ENCODE measurements around the gene LSAMP.

LSAMP gene

DNA sequence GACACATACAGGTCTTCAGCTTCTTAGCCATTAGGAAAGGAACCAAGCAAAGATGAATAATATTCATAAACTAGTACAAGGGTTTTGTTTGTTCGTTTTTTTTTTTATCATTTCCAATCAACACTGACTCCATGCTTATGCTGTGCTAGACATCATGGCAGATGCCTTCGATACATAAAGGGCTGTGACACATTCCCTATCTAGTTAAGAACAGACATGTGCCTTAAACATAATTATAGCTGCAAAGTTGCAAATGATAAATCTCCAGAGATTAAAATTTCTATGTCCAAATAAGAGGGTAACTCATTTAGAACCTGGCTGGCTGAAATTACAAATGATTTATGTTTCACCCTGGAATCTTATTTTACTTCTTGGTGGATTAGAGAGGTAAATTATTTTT is 386.4 kb downstream of the LSAMP start:
- no peak for DNase-seq (ENCODE audit: low read depth in 1 of 2, low spot score in 1 of 2)

DNA sequence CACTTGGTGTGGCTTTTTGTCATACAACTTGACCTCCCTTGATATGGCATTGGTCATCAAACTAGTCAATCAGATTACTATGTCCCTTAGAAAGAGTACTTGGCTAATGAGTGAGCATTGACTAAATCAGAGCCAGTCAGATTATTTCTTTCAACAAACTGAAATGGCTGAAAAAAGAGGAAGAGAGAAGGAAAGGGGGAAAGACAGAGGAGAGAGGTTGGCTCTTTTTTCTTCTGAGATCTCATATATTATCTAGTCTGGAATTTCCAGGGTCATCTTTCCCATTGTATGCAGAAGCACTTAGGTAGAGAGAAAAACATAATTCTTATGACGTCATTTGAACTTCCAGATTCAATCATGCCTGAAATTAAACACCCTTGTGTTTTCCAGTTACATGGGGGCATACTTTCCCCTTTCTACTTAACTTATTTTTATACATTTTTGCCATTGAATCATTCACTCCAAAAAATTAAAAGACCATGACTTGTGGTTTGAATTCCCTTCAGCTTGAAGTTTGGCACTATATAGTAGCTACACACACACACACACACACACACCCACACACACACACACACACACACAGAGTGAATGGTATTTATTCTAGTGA is 387.8 kb downstream of the LSAMP start:
- DNase-seq (ENCODE audit: low read depth in 1 of 2, low spot score in 1 of 2): no peak

- no peak for DNase-seq (ENCODE audit: low read depth in 1 of 2, low spot score in 1 of 2)
Observed at GRCh38 chr3:116056280-116056679, 389.0 kb downstream of the LSAMP start.

- DNase-seq (ENCODE audit: low read depth in 1 of 2, low spot score in 1 of 2): no peak
Observed at GRCh38 chr3:116053017-116053416, 392.3 kb downstream of the LSAMP start.

- no peak for DNase-seq (ENCODE audit: low read depth in 1 of 2, low spot score in 1 of 2)
Observed at GRCh38 chr3:116052602-116053001, 392.7 kb downstream of the LSAMP start.

DNA sequence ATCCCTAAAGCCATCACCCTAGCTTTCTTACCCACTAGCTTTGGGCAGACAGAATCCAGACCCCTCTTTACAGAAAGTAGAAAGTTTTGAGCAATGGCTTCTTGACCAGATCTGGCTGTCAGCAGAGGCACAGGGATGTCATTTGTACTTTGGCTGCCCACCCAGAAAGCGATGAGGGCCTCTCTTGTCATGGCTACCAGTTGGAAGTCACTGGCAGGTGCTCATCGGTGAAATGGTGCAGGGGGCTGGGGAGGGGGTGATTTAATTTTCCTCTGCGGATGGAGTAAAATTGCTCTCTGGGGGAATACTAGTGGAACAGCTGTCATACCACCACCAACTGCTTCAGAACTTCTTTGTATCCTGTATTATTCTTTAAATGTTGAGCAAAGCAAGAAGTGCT is 393.7 kb downstream of the LSAMP start:
- no peak for DNase-seq (ENCODE audit: low read depth in 1 of 2, low spot score in 1 of 2)

GRCh38 chr3:116051040-116051439 is 394.2 kb downstream of the LSAMP start:
- DNase-seq (ENCODE audit: low read depth in 1 of 2, low spot score in 1 of 2): no peak

GRCh38 chr3:116050311-116050915 is 394.9 kb downstream of the LSAMP start:
- no peak for DNase-seq (ENCODE audit: low read depth in 1 of 2, low spot score in 1 of 2)

DNA sequence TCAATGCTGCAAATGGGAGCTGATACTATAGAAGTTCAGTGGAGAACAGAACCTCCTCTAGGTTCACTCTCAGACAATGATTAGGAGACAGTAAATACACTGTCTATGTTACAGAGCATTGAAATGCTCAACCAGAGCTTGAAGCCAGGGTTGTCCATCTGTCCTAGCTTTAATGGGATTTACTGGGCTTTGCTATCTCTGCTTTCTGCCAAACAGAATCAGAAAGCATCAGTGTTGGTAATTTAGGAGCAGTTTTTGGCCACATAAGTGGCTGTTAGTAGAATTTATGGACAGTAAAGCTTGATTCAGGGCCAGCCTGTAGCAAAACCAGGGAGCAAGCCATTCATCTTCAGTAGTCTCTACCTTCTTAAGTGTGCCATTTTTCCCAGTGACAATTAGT is 396.3 kb downstream of the LSAMP start:
- no peak for DNase-seq (ENCODE audit: low read depth in 1 of 2, low spot score in 1 of 2)

DNA sequence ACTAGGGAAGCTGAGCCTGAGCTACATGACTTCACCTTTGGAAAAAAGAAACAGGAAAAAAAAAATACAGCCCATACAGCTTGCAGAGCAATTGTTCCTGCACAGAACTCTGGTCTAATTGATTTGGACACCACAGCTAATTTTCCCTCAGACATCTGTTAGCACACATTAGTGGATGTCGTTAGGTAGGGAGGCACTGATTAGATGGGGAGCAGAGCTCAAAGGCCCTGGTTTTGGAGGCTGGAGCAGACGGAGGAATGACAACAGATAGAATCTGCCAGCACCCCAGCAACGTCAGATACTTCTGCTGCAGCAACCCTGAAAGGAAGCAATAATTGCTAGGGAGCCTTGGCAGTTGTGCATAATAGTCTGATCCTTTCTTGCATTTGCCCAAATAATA is 398.9 kb downstream of the LSAMP start:
- no peak for DNase-seq (ENCODE audit: low read depth in 1 of 2, low spot score in 1 of 2)

- DNase-seq (ENCODE audit: low read depth in 1 of 2, low spot score in 1 of 2): no peak
Observed at GRCh38 chr3:116045314-116045713, 400.0 kb downstream of the LSAMP start.

- DNase-seq (ENCODE audit: low read depth in 1 of 2, low spot score in 1 of 2): no peak
Observed at GRCh38 chr3:116040152-116040551, 405.1 kb downstream of the LSAMP start.

- DNase-seq (ENCODE audit: low read depth in 1 of 2, low spot score in 1 of 2): no peak
Observed at GRCh38 chr3:116039651-116039985, 405.7 kb downstream of the LSAMP start.

DNA sequence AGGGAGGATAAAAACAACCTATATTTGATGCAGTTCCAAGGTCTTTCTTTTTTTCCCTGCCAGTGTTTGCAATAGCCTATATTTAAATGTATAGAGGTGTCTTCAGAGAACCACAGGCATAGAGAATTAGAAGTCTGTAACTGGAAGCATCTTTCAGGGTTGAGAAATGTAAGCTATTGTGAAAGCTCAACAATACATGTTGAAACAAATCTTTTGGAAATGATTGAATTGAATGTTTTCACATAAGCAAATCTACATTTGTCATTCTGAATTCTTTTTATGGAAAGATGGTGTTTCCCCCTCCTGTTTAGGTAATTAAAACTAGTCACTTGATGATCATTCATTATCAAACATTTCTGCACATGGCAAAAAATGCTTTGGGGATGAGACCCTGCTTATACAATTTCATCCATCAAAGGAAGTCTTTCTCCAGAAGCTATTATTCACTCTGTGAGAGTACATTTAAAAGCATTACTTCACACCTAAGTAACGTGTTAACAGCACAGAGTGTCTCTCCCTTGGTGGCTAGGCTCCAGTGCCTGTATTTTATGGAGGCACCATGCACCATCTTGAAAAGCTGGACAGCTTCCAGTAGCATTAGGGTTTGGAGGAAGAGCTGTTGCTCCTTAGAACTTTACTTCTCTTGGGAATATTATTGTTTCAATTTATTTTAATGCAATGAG is 406.2 kb downstream of the LSAMP start:
- no peak for DNase-seq (ENCODE audit: low read depth in 1 of 2, low spot score in 1 of 2)

DNA sequence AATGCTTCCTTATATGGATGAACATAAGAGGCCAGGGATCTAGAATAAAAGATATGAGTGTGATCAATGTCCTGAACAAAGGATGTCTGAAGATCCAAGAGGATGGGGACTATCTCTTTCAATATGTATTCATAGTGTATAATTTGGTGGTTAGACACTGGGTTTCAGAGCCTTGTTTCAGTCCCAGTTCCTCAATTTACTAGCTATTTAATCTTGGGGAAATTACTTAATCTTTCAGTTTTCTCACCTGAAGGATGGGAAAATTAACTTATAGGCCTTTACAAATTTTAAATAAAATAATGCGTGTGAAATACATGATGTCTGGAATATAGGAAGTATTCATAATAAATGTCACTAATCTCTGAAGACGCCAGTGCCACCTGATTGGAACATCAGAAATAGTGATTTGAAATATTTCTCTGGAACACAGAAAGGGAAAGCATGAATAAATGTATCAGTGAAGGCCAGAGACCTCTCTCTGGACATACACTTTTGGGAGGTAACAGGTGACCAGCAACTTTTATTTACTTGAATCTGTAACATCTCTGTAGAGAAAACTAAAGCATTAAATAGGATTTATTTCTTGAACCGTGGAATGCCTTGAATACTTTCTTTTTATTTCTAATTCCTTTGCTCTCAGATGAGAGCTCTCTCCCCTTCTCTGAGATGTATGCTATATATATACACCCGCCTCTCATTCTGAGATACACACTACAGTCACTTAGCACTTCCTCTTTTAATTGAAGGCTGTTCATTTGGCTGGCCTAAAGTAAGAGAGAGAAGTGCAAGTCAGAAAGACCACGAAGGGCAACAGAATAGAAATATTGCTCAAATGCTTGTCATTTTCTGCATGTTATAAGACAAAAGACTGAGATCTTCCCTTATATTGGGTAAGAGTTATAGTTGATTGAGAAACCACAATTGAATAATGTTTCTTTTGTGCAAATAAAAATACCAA is 407.1 kb downstream of the LSAMP start:
- DNase-seq (ENCODE audit: low read depth in 1 of 2, low spot score in 1 of 2): no peak

DNA sequence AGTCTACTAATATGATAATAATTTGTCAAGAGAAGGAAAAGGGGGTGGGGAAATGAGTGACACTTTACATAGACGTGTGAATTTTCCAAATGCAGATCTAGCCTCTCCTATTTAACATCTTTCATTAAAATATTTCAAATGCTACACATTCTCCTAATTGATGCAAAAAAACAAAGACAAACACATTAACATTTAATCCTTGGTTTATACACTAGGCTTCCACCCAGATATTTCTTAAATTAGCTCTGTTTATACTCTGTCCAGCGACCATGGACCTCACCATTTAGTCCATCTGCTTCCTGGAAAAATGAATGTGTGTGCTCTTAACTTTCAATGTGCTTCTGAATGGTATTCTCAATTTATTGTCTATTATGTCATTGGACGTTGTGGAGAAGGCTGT is 409.9 kb downstream of the LSAMP start:
- no peak for DNase-seq (ENCODE audit: low read depth in 1 of 2, low spot score in 1 of 2)

DNA sequence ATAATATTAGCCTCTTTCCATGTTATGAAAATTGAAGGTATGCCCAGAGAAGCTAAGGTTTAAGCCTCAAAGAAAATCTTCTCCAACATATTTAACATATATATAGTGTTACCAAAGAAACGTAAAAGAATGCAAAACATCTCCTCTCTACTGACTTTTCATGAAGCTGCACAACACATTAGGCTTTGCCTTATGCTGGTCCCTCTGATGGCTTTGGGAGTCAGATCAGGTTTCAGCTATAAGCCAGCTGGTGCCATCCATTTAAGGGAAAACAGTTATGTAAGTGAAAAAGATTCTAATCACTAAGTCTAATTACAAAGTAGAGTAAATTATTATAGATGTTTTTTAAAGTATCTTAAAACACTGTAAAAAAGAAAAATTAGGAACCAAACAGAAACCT is 410.5 kb downstream of the LSAMP start:
- DNase-seq (ENCODE audit: low read depth in 1 of 2, low spot score in 1 of 2): no peak

- DNase-seq (ENCODE audit: low read depth in 1 of 2, low spot score in 1 of 2): no peak
Observed at GRCh38 chr3:116034086-116034485, 411.2 kb downstream of the LSAMP start.

- DNase-seq (ENCODE audit: low read depth in 1 of 2, low spot score in 1 of 2): no peak
Observed at GRCh38 chr3:116033516-116033915, 411.8 kb downstream of the LSAMP start.

DNA sequence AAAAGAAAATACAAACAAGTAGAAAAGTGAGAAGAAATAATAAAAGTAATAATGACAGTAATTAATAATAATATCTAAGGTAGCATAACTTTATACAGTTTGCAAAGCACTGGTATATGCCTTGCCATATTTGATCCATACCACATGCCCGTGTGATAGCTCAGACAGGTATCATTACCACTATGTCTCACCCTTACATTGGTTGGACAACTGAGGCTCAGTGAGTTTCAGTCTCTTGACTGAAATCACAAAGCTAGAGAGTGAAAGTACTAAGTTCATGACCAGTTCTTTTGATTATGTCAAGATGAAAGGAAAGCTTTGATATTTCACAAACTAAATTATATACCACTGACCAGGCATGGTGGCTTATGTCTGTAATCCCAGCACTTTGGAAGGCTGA is 413.1 kb downstream of the LSAMP start:
- no peak for DNase-seq (ENCODE audit: low read depth in 1 of 2, low spot score in 1 of 2)

- no peak for DNase-seq (ENCODE audit: low read depth in 1 of 2, low spot score in 1 of 2)
Observed at GRCh38 chr3:116030131-116030850, 415.0 kb downstream of the LSAMP start.
